ENCODE data around the gene MAG. TPM values are rescaled to one million over a fixed set of nuclear protein-coding genes. Genes with fewer than 3 reads are reported as not detected.

Gene MAG
- total and polyA plus RNA-seq, 2 of the 8 experiments (the other 6 are each of a cell fraction or from before 2014, with no cell fraction given), result 0.20 to 1.3 TPM

DNA sequence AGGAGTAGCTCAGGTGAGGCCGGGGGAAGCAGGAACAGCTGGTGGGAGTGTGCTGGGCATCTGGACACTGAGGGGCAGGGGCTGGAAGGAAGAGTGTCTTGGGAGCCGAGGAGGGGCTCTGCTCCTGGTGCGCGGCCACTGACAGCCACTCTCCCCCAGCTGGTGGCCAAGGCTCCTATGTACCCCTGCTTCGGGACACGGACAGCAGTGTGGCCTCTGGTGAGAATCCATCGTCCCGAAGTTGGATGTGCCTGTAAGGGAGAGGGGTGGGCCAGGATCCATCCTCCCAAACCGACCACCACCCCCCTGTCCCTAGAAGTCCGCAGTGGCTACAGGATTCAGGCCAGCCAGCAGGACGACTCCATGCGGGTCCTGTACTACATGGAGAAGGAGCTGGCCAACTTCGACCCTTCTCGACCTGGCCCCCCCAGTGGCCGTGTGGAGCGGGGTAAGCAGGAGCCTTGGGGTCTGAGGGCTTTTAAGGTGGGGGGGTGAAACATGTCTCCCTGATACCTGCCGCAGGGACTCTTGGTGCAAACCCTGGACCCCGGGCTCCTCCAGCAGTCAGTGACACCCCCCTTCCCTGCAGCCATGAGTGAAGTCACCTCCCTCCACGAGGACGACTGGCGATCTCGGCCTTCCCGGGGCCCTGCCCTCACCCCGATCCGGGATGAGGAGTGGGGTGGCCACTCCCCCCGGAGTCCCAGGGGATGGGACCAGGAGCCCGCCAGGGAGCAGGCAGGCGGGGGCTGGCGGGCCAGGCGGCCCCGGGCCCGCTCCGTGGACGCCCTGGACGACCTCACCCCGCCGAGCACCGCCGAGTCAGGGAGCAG, 25.2 kb upstream of the MAG start:
- H3K4me2 ChIP-seq (ENCODE audit: insufficient read depth in 1 of 2, low read depth in 2 of 2, low read length in 2 of 2), result peak overlapping the region; percentile 70 to 75
- no peaks in the 10 kb centered on the region for H3K27me3 ChIP-seq (replicated peaks in 1 of 4; ENCODE audit: control insufficient read depth in 3 of 4, extremely low read depth in 1 of 4, insufficient read depth in 3 of 4, low read length in 3 of 4)
- no peak overlapping the region for H2BK120ac ChIP-seq (replicated peaks; ENCODE audit: low read depth, low read length)
- H3K14ac ChIP-seq (ENCODE audit: insufficient read length), result no peak overlapping the region
- peaks cover 6% of the 10 kb centered on the region for H3K79me1 ChIP-seq (ENCODE audit: low read depth, low read length)
- peaks cover 0 to 14% (median 8%) of the 10 kb centered on the region in 4 experiments; a peak in 5 of 7 replicates for H3K4me1 ChIP-seq (replicated peaks in 1 of 4; ENCODE audit: control insufficient read depth in 3 of 4, insufficient read depth in 4 of 4, low read length in 3 of 4)
- 92% methylated on average over 18 of the region's 39 CpGs; no CpG with 5 or more reads in 1 of the 2 experiments for WGBS, 2 experiments (ENCODE audit: extremely low coverage in 1 of 2, insufficient coverage in 1 of 2, insufficient read length in 1 of 2, insufficient replicate concordance in 2 of 2, low coverage in 1 of 2, low lambda C conversion rate in 2 of 2, missing lambda C conversion rate in 1 of 2)
- no peaks in the 10 kb centered on the region; the same call in 1 of the 2 replicates for H3K23me2 ChIP-seq (ENCODE audit: low read depth, low read length)
- H3K56ac ChIP-seq (replicated peaks; ENCODE audit: insufficient read length, low read depth, low read length), result no peak overlapping the region
- no peak overlapping the region for H2AFZ ChIP-seq (ENCODE audit: low read length)
- no peak for DNase-seq (ENCODE audit: low read depth in 1 of 2, low spot score in 2 of 2)
- no peak overlapping the region for H3K23ac ChIP-seq (ENCODE audit: insufficient read length)
- H2BK12ac ChIP-seq (ENCODE audit: low read depth, low read length), result no peak overlapping the region
- H3K4me3 ChIP-seq (ENCODE audit: extremely low read depth in 1 of 4, insufficient read depth in 2 of 4, low read depth in 3 of 4, low read length in 4 of 4), result peak overlapping the region in 3 of 4 experiments; percentile 48 to 77 (median 57); a peak in 5 of 8 replicates
- 0 out of 2 replicates have a peak overlapping the region, but pooled peaks have one; percentile 38 for H3K27ac ChIP-seq (ENCODE audit: low read depth, low read length)
- no peak overlapping the region for H4K5ac ChIP-seq (ENCODE audit: insufficient read length, low read depth, low read length)
- no peak overlapping the region for H2AK5ac ChIP-seq (ENCODE audit: low read depth, low read length)
- no peak overlapping the region for H2BK15ac ChIP-seq (ENCODE audit: low read length)
- peaks cover 0 to 2% of the 10 kb centered on the region in 2 experiments; a peak in 1 of 4 replicates for H3K9me3 ChIP-seq (ENCODE audit: insufficient read depth in 2 of 2, low read depth in 1 of 2, low read length in 1 of 2)
- H2BK5ac ChIP-seq (ENCODE audit: low read depth, low read length), result no peak overlapping the region; the same call in 1 of the 2 replicates
- H3K36me3 ChIP-seq (ENCODE audit: control insufficient read depth in 2 of 4, insufficient read depth in 4 of 4, low read length in 3 of 4), result peaks cover 16 to 50% (median 29%) of the 10 kb centered on the region in 4 experiments; a peak in 7 of 8 replicates
- CTCF ChIA-PET (ENCODE audit: partially characterized antibody), result interaction anchor here (0.8 to 1.6 kb wide), 4 partner anchors 30 to 106 kb away, joined by 3 to 6 read pairs (median 4); no protein-coding TSS in a partner anchor
- H4K20me1 ChIP-seq (replicated peaks in 1 of 2; ENCODE audit: control insufficient read depth in 1 of 2, insufficient read depth in 2 of 2, low read length in 2 of 2), result peaks cover 4 to 28% of the 10 kb centered on the region in 2 experiments
- H3K9ac ChIP-seq (replicated peaks in 1 of 4; ENCODE audit: extremely low read depth in 1 of 4, low read depth in 3 of 4, low read length in 3 of 4), result no peak overlapping the region
- H3K4ac ChIP-seq (replicated peaks; ENCODE audit: insufficient read length, low read depth, low read length), result no peak overlapping the region
- no peak overlapping the region for H4K91ac ChIP-seq (replicated peaks; ENCODE audit: insufficient read length, low read length)
- no peak overlapping the region for H3K18ac ChIP-seq (ENCODE audit: extremely low read depth, low read length)
- POLR2A ChIA-PET (ENCODE audit: partially characterized antibody), result interaction anchor here (0.5 to 10.5 kb wide), 10 partner anchors 13 to 100 kb away, joined by 3 to 146 read pairs (median 3); partner anchors contain the start of genes FAM187B, HAMP and LSR
- FAIRE-seq, result no peak
- H4K8ac ChIP-seq (ENCODE audit: extremely low read depth, insufficient read depth, low read length), result peak overlapping the region; percentile 86; the same call in 1 of the 2 replicates
- TF ChIP-seq POLR2AphosphoS5 (IDR thresholded peaks at IDR 0.05; ENCODE audit: low read depth, low read length), result peak; percentile 51; the same call in 1 of the 2 replicates
- TF ChIP-seq TCF12 (IDR thresholded peaks at IDR 0.05; ENCODE audit: low read depth, low read length), result no peak
- no peak for TF ChIP-seq EGR1 (IDR thresholded peaks at IDR 0.05; ENCODE audit: borderline replicate concordance, low read depth, low read length)
- no peak overlapping the region for H2BK20ac ChIP-seq (ENCODE audit: low read length)
- 0 out of 4 replicates have a peak, but pooled peaks cover 0 to 5% of the 10 kb centered on the region in 2 experiments for H3K79me2 ChIP-seq (ENCODE audit: control insufficient read depth in 1 of 2, insufficient read depth in 2 of 2, low read length in 2 of 2)

Measured in H1 (cell line).